IMR-90 (cell line): Measurements from ENCODE around the gene NOS2. TPM values are rescaled to one million over a fixed set of nuclear protein-coding genes. Genes with fewer than 3 reads are reported as not detected.
"Not testable (repeated sequence)": the region's sequence is repeated elsewhere in the genome, so short reads cannot be mapped to it uniquely, and the experiment has no call there.

Source experiments
- ATAC-seq: fragments of 200-7000 bp; cut with Tn5 transposase; 2 replicates; pipeline ENCODE4 v1.9.1; 2020; ENCODE audit warnings: low read depth, mild to moderate bottlenecking, moderate library complexity
- BruUV-seq: library from RNA; stranded (reverse); fragments of 400-500 nt; replicated peaks from 2 replicates; lab custom pipeline; 2021; lab: Mats Ljungman, UMichigan
- CTCF ChIA-PET: fragments of 300-600 bp; formaldehyde crosslinking; extraction: SDS; loops from one replicate; lab custom pipeline; 2021; ENCODE audit warnings: antibody characterized with exemption; lab: Yijun Ruan, JAX
- POLR2A ChIA-PET: fragments of 300-600 bp; sonication (Branson Sonifier 250); formaldehyde crosslinking; loops from one replicate; lab custom pipeline; 2022; ENCODE audit warnings: antibody characterized with exemption; ENCODE audit not compliant: unreplicated experiment; lab: Charles Lee
- DNase-seq: peaks from one replicate; pipeline ENCODE4 v3.0.0; 2013
- H2AFZ ChIP-seq: replicated peaks from 2 replicates; pipeline ENCODE3; 2013; ENCODE audit warnings: low read length, mild to moderate bottlenecking; ENCODE audit not compliant: poor library complexity
- H2AK5ac ChIP-seq: 2 replicates; pipeline ENCODE4 v1.6.1; 2013; ENCODE audit warnings: low read depth, low read length, inconsistent platforms
- H2AK9ac ChIP-seq: replicated peaks from 2 replicates; pipeline ENCODE3; 2013; ENCODE audit warnings: mild to moderate bottlenecking, low read depth, low read length, moderate library complexity; ENCODE audit not compliant: poor library complexity
- H2BK120ac ChIP-seq: 2 replicates; pipeline ENCODE4 v1.6.1; 2013; ENCODE audit warnings: low read depth, low read length, inconsistent platforms
- H2BK15ac ChIP-seq: 3 replicates; pipeline ENCODE4 v1.6.1; 2013; ENCODE audit warnings: low read depth, low read length, inconsistent platforms
- H2BK20ac ChIP-seq: 2 replicates; pipeline ENCODE4 v1.6.1; 2013; ENCODE audit warnings: low read depth, mild to moderate bottlenecking, inconsistent platforms, low read length, moderate library complexity
- H2BK5ac ChIP-seq: 2 replicates; pipeline ENCODE4 v1.6.1; 2013; ENCODE audit warnings: mild to moderate bottlenecking, low read depth, low read length, inconsistent platforms; ENCODE audit not compliant: poor library complexity, severe bottlenecking
- H3K14ac ChIP-seq: replicated peaks from 2 replicates; pipeline ENCODE4 v1.6.1; 2013; ENCODE audit warnings: low read depth, low read length, inconsistent platforms
- H3K18ac ChIP-seq: 2 replicates; pipeline ENCODE4 v1.6.1; 2013; ENCODE audit warnings: low read depth, low read length, control low read depth
- H3K23ac ChIP-seq: 2 replicates; pipeline ENCODE4 v1.6.1; 2013; ENCODE audit warnings: low read depth, low read length, inconsistent platforms
- H3K27ac ChIP-seq: 2 replicates; pipeline ENCODE4 v1.5.1; 2013; ENCODE audit warnings: mild to moderate bottlenecking, control low read depth, low read length; ENCODE audit not compliant: insufficient read depth
- H3K27me3 ChIP-seq: 2 replicates; pipeline ENCODE4 v1.6.1; 2013; ENCODE audit warnings: low read length; ENCODE audit not compliant: control insufficient read depth, insufficient read depth
- H3K36me3 ChIP-seq: 2 replicates; pipeline ENCODE4 v1.6.1; 2013; ENCODE audit warnings: low read length, mixed read lengths; ENCODE audit not compliant: control insufficient read depth, insufficient read depth
- H3K4ac ChIP-seq: 2 replicates; pipeline ENCODE4 v1.6.1; 2013; ENCODE audit warnings: low read depth, low read length, inconsistent platforms
- H3K4me1 ChIP-seq: 2 replicates; pipeline ENCODE4 v1.6.1; 2013; ENCODE audit warnings: low read length, mixed read lengths; ENCODE audit not compliant: control insufficient read depth, insufficient read depth
- H3K4me2 ChIP-seq: 2 replicates; pipeline ENCODE4 v1.6.1; 2013; ENCODE audit warnings: low read depth, mild to moderate bottlenecking, control low read depth, low read length, moderate library complexity
- H3K4me3 ChIP-seq: 2 replicates; pipeline ENCODE4 v1.5.1; 2013; ENCODE audit warnings: low read depth, mild to moderate bottlenecking, control low read depth, low read length, moderate library complexity; ENCODE audit not compliant: insufficient read depth
- H3K56ac ChIP-seq: 2 replicates; pipeline ENCODE4 v1.6.1; 2013; ENCODE audit warnings: low read length, inconsistent platforms; ENCODE audit not compliant: insufficient read depth; ENCODE audit errors: extremely low read depth
- H3K79me1 ChIP-seq, 2 experiments: 2 replicates each; pipeline ENCODE4 v1.6.1; 2013; ENCODE audit warnings: low read length in 2 of 2, inconsistent platforms in 1 of 2, low read depth in 1 of 2
- H3K9ac ChIP-seq: 2 replicates; pipeline ENCODE4 v1.6.1; 2013; ENCODE audit warnings: low read depth, low read length, control low read depth
- H3K9me1 ChIP-seq: 2 replicates; pipeline ENCODE4 v1.6.1; 2013; ENCODE audit warnings: low read length, inconsistent platforms; ENCODE audit not compliant: insufficient read depth
- H3K9me3 ChIP-seq: 2 replicates; pipeline ENCODE4 v1.6.1; 2013; ENCODE audit warnings: low read length; ENCODE audit not compliant: control insufficient read depth, insufficient read depth
- H4K20me1 ChIP-seq: 2 replicates; pipeline ENCODE4 v1.6.1; 2013; ENCODE audit warnings: low read length, inconsistent platforms; ENCODE audit not compliant: insufficient read depth
- H4K5ac ChIP-seq: 2 replicates; pipeline ENCODE4 v1.6.1; 2013; ENCODE audit warnings: mild to moderate bottlenecking, low read depth, low read length, control low read depth
- H4K8ac ChIP-seq, 2 experiments: 2 replicates each; pipeline ENCODE4 v1.6.1; 2013; ENCODE audit warnings: low read depth in 2 of 2, low read length in 2 of 2, control low read depth in 1 of 2, inconsistent platforms in 1 of 2
- H4K91ac ChIP-seq: 2 replicates; pipeline ENCODE4 v1.6.1; 2013; ENCODE audit warnings: low read depth, low read length, inconsistent platforms; ENCODE audit not compliant: insufficient read depth
- WGBS, 2 experiments: methylation state at CpG; one replicate each; pipeline versions ENCODE4 v1.1.5 to v1.1.7; 2013; ENCODE audit warnings: missing lambda C conversion rate in 2 of 2; ENCODE audit not compliant: insufficient read length in 1 of 2; ENCODE audit errors: extremely low coverage in 2 of 2; 5-methylcytosine and 5-hydroxymethylcytosine counted together
- dilution Hi-C: fragments of 300-500 bp; cut with HindIII; formaldehyde crosslinking; loops from one replicate; pipeline ENCODE4 v1.14.3; 2018; ENCODE audit warnings: low sequenced_read_pairs; ENCODE audit not compliant: unreplicated experiment
- in situ Hi-C: fragments of 300-500 bp; cut with MboI; formaldehyde crosslinking; loops from 3 replicates; pipeline ENCODE4 v1.14.3; 2019; ENCODE audit warnings: low sequenced_read_pairs, inconsistent platforms, mixed read lengths
- intact Hi-C: fragments of 100-400 bp; cut with micrococcal nuclease; formaldehyde crosslinking; loops from 2 replicates; pipeline ENCODE4 v1.10.0; 2022
- polyA plus RNA-seq, 3 experiments: library from polyadenylated mRNA; depleted of rRNA; stranded (reverse); fragments of >200 nt; gene quantifications; 2 replicates each; pipeline ENCODE4 v1.2.3, GENCODE V29; 2012; ENCODE audit warnings: low replicate concordance in 1 of 3
- total RNA-seq: library from RNA; depleted of rRNA; stranded (reverse); fragments of >200 nt; gene quantifications from 2 replicates; pipeline ENCODE4 v1.2.3, GENCODE V29; 2012

NOS2 gene
- total and polyA plus RNA-seq, 2 of the 4 experiments (the other 2 are of a cell fraction): under 0.01 TPM; not detected in 1

GRCh38 chr17:27749562-27750150 is 50.7 kb downstream of the NOS2 start:
- CTCF ChIA-PET, H2BK120ac ChIP-seq, H2AK9ac ChIP-seq, H4K8ac ChIP-seq, H3K9me1 ChIP-seq, H3K27ac ChIP-seq, H4K20me1 ChIP-seq, H3K56ac ChIP-seq, H2AK5ac ChIP-seq, H2BK5ac ChIP-seq, dilution Hi-C loops, H3K36me3 ChIP-seq, H2BK20ac ChIP-seq, H3K9me3 ChIP-seq, H3K9ac ChIP-seq, POLR2A ChIA-PET, H4K5ac ChIP-seq, H4K91ac ChIP-seq, H3K27me3 ChIP-seq, H3K23ac ChIP-seq, H2AFZ ChIP-seq, H3K18ac ChIP-seq, BruUV-seq, H3K4me2 ChIP-seq, H3K4me3 ChIP-seq, H3K14ac ChIP-seq, H2BK15ac ChIP-seq, H3K79me1 ChIP-seq, ATAC-seq, H3K4ac ChIP-seq, intact Hi-C loops, H3K4me1 ChIP-seq, DNase-seq: not testable (repeated sequence)
- in situ Hi-C loops: loop anchor here (5.0 to 25.0 kb wide), 2 partner anchors 87 to 512 kb away; no protein-coding TSS in a partner anchor
- 60% methylated on average over 1 of the region's 15 CpGs; no CpG with 5 or more reads in 1 of the 2 experiments for WGBS, 2 experiments
